HepG2 (cell line): Measurements from ENCODE around the gene OARD1. TPM values are rescaled to one million over a fixed set of nuclear protein-coding genes. Genes with fewer than 3 reads are reported as not detected.
A peak's percentile ranks its signal among the peaks of the same experiment; 100 is the strongest.

ENCODE experiments used
- ETV5 ChIP-seq: IDR thresholded peaks from 2 replicates; pipeline ENCODE4 v1.6.1; 2018; ENCODE audit warnings: missing biosample characterization, missing genetic modification reagents, inconsistent platforms, borderline replicate concordance
- FOXA1 ChIP-seq, 2 experiments: fragments of 450-650 bp in 1 of 2; sonication (generic) in 1 of 2; formaldehyde crosslinking in 1 of 2; IDR thresholded peaks; 2 replicates each; pipeline versions ENCODE4 v1.4.0 to v1.6.1; 2016 to 2020; ENCODE audit warnings: missing genetic modification reagents in 1 of 2
- NCOA5 ChIP-seq: sonication (generic); formaldehyde crosslinking; IDR thresholded peaks from 2 replicates; pipeline ENCODE4 v1.4.0; 2020; ENCODE audit warnings: missing genetic modification reagents
- PCBP1 ChIP-seq: fragments of 200-400 bp; formaldehyde crosslinking; IDR thresholded peaks from 2 replicates; pipeline ENCODE4 v1.6.1; 2017; ENCODE audit warnings: mild to moderate bottlenecking, low read depth, low read length, borderline replicate concordance
- REXO4 ChIP-seq: sonication (generic); formaldehyde crosslinking; IDR thresholded peaks from 2 replicates; pipeline ENCODE4 v1.8.0; 2022; ENCODE audit warnings: missing genetic modification reagents, mild to moderate bottlenecking, borderline replicate concordance
- SP1 ChIP-seq, 2 experiments: fragments of 450-650 bp in 1 of 2; sonication (generic) in 1 of 2; formaldehyde crosslinking in 1 of 2; IDR thresholded peaks; 2 replicates each; pipeline versions ENCODE4 v1.4.0 to v1.6.1; 2016 to 2020; ENCODE audit warnings: missing genetic modification reagents in 1 of 2
- TEAD3 ChIP-seq: optimal IDR thresholded peaks from 2 replicates; pipeline ENCODE3; 2016; ENCODE audit warnings: borderline replicate concordance
- ZBTB7B ChIP-seq: sonication (generic); formaldehyde crosslinking; IDR thresholded peaks from 2 replicates; pipeline ENCODE4 v1.4.0; 2020; ENCODE audit warnings: missing genetic modification reagents
- ZNF615 ChIP-seq: sonication (generic); formaldehyde crosslinking; IDR thresholded peaks from 2 replicates; pipeline ENCODE4 v1.5.0; 2020; ENCODE audit warnings: mild to moderate bottlenecking, missing genetic modification reagents, borderline replicate concordance
- ZNF660 ChIP-seq: sonication (generic); formaldehyde crosslinking; IDR thresholded peaks from 2 replicates; pipeline ENCODE4 v1.5.1; 2020; ENCODE audit warnings: mild to moderate bottlenecking, low read depth, missing genetic modification reagents, borderline replicate concordance
- polyA plus RNA-seq, 8 experiments: library from polyadenylated mRNA; depleted of rRNA in 3 of 8; stranded (reverse) in 7 of 8; unstranded in 1 of 8; fragments of >200 nt; fragmentation: Illumina TruSeq in 4 of 8; extraction: Trizol in 4 of 8; gene quantifications; 2 replicates each; pipeline versions ENCODE4 v1.2.1 to v1.2.3, GENCODE V29; 2011 to 2016; ENCODE audit warnings: low read depth in 4 of 8, missing spikeins in 1 of 8, mixed read lengths in 1 of 8; ENCODE audit not compliant: insufficient read depth in 1 of 8
- total RNA-seq, 5 experiments: library from RNA; depleted of rRNA; stranded (reverse); fragments of >200 nt; fragmentation: Illumina TruSeq; extraction: Trizol; gene quantifications; 2 replicates each; pipeline ENCODE4 v1.2.3, GENCODE V29; 2016; ENCODE audit warnings: low read depth in 1 of 5
- TF ChIP-seq, protein P1 (sequence below): sonication (generic); formaldehyde crosslinking; IDR thresholded peaks from 2 replicates; pipeline ENCODE4 v1.5.0; 2020; ENCODE audit warnings: missing genetic modification reagents
- TF ChIP-seq, protein P2 (sequence below): sonication (generic); formaldehyde crosslinking; IDR thresholded peaks from 2 replicates; pipeline ENCODE4 v1.4.0; 2020; ENCODE audit warnings: mild to moderate bottlenecking, missing genetic modification reagents
- TF ChIP-seq, protein P3 (sequence below): IDR thresholded peaks from 2 replicates; pipeline ENCODE4 v1.4.0; 2020; ENCODE audit warnings: mild to moderate bottlenecking, missing genetic modification reagents
- TF ChIP-seq, protein P4 (sequence below): sonication (generic); formaldehyde crosslinking; IDR thresholded peaks from 2 replicates; pipeline ENCODE4 v1.8.0; 2023; ENCODE audit warnings: mild to moderate bottlenecking, missing genetic modification reagents
- TF ChIP-seq, protein P5 (sequence below): sonication (generic); formaldehyde crosslinking; IDR thresholded peaks from 2 replicates; pipeline ENCODE4 v1.5.1; 2020; ENCODE audit warnings: missing genetic modification reagents, mild to moderate bottlenecking, borderline replicate concordance

OARD1 gene
- total and polyA plus RNA-seq, 2 of the 13 experiments (the other 11 are each of a cell fraction or from before 2014, with no cell fraction given): 18.4 to 49.0 TPM

DNA sequence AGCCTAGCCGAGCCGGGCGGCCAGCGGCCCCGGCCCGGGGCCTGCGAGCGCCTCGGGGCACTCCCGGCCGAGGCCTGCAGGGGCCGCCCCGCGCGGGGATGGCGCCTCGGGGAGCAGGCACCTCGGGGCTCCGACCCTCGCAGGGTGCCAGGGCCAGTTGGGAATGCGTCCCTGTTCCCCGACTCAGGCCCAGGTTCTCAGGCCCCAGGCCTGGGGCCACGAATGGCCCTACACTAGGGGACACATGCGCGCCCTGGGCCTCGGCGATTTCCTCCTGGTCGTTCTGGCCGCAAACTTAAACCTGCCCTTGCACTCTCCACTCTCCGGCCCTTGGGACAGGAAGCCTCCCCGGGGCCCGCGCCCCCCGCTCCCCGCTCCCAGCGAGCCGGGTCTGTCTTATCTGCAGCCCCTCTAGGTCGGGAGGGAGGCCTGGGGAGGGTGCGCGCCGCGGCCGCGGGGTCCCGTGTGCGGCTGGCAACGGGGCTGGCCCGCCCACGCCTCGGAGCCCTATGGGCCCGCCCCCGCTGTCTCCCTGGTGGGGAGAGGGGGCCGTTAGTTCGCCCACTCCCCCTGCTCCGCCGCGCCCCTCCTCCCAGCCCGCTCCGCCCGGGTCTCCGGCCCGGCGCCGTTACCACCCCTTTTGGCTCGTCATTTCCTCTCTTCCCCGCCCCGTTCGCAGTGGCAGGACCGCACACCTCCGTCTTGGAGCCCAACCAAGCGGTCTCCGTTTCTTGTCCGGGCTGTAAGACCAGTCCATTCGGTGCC, 1.2 kb upstream of the OARD1 start (continued):
- TF ChIP-seq SP1 (IDR thresholded peaks at IDR 0.05) (no peak), SP1 (CRISPR knock-in tag; IDR thresholded peaks at IDR 0.05) (peak; percentile 75; the same call in 1 of the 2 replicates), FOXA1 (IDR thresholded peaks at IDR 0.05) (no peak), FOXA1 (CRISPR knock-in tag; IDR thresholded peaks at IDR 0.05) (peak; percentile 20; the same call in 1 of the 2 replicates), NCOA5 (CRISPR knock-in tag) (0 out of 2 replicates have a peak, but pooled peaks have one; percentile 35), TEAD3 (peak; percentile 18), ETV5 (CRISPR knock-in tag) (peak; percentile 63; the same call in 1 of the 2 replicates), PCBP1 (no peak), ZBTB7B (CRISPR knock-in tag) (peak; percentile 60), ZNF660 (CRISPR knock-in tag) (no peak), REXO4 (CRISPR knock-in tag) (no peak; the same call in 1 of the 2 replicates), ZNF615 (CRISPR knock-in tag) (no peak)
- TF ChIP-seq, protein P1, sequence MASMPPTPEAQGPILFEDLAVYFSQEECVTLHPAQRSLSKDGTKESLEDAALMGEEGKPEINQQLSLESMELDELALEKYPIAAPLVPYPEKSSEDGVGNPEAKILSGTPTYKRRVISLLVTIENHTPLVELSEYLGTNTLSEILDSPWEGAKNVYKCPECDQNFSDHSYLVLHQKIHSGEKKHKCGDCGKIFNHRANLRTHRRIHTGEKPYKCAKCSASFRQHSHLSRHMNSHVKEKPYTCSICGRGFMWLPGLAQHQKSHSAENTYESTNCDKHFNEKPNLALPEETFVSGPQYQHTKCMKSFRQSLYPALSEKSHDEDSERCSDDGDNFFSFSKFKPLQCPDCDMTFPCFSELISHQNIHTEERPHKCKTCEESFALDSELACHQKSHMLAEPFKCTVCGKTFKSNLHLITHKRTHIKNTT (CRISPR knock-in tag): peak; percentile 65; the same call in 1 of the 2 replicates
- TF ChIP-seq, protein P2, sequence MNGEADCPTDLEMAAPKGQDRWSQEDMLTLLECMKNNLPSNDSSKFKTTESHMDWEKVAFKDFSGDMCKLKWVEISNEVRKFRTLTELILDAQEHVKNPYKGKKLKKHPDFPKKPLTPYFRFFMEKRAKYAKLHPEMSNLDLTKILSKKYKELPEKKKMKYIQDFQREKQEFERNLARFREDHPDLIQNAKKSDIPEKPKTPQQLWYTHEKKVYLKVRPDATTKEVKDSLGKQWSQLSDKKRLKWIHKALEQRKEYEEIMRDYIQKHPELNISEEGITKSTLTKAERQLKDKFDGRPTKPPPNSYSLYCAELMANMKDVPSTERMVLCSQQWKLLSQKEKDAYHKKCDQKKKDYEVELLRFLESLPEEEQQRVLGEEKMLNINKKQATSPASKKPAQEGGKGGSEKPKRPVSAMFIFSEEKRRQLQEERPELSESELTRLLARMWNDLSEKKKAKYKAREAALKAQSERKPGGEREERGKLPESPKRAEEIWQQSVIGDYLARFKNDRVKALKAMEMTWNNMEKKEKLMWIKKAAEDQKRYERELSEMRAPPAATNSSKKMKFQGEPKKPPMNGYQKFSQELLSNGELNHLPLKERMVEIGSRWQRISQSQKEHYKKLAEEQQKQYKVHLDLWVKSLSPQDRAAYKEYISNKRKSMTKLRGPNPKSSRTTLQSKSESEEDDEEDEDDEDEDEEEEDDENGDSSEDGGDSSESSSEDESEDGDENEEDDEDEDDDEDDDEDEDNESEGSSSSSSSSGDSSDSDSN (CRISPR knock-in tag): peak; percentile 90
- TF ChIP-seq, protein P3, sequence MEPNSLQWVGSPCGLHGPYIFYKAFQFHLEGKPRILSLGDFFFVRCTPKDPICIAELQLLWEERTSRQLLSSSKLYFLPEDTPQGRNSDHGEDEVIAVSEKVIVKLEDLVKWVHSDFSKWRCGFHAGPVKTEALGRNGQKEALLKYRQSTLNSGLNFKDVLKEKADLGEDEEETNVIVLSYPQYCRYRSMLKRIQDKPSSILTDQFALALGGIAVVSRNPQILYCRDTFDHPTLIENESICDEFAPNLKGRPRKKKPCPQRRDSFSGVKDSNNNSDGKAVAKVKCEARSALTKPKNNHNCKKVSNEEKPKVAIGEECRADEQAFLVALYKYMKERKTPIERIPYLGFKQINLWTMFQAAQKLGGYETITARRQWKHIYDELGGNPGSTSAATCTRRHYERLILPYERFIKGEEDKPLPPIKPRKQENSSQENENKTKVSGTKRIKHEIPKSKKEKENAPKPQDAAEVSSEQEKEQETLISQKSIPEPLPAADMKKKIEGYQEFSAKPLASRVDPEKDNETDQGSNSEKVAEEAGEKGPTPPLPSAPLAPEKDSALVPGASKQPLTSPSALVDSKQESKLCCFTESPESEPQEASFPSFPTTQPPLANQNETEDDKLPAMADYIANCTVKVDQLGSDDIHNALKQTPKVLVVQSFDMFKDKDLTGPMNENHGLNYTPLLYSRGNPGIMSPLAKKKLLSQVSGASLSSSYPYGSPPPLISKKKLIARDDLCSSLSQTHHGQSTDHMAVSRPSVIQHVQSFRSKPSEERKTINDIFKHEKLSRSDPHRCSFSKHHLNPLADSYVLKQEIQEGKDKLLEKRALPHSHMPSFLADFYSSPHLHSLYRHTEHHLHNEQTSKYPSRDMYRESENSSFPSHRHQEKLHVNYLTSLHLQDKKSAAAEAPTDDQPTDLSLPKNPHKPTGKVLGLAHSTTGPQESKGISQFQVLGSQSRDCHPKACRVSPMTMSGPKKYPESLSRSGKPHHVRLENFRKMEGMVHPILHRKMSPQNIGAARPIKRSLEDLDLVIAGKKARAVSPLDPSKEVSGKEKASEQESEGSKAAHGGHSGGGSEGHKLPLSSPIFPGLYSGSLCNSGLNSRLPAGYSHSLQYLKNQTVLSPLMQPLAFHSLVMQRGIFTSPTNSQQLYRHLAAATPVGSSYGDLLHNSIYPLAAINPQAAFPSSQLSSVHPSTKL (CRISPR knock-in tag): no peak; the same call in 1 of the 2 replicates
- TF ChIP-seq, protein P4, sequence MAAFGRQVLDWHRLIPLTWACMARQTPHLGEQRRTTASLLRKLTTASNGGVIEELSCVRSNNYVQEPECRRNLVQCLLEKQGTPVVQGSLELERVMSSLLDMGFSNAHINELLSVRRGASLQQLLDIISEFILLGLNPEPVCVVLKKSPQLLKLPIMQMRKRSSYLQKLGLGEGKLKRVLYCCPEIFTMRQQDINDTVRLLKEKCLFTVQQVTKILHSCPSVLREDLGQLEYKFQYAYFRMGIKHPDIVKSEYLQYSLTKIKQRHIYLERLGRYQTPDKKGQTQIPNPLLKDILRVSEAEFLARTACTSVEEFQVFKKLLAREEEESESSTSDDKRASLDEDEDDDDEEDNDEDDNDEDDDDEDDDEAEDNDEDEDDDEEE (CRISPR knock-in tag): peak; percentile 71; the same call in 1 of the 2 replicates
- TF ChIP-seq, protein P5, sequence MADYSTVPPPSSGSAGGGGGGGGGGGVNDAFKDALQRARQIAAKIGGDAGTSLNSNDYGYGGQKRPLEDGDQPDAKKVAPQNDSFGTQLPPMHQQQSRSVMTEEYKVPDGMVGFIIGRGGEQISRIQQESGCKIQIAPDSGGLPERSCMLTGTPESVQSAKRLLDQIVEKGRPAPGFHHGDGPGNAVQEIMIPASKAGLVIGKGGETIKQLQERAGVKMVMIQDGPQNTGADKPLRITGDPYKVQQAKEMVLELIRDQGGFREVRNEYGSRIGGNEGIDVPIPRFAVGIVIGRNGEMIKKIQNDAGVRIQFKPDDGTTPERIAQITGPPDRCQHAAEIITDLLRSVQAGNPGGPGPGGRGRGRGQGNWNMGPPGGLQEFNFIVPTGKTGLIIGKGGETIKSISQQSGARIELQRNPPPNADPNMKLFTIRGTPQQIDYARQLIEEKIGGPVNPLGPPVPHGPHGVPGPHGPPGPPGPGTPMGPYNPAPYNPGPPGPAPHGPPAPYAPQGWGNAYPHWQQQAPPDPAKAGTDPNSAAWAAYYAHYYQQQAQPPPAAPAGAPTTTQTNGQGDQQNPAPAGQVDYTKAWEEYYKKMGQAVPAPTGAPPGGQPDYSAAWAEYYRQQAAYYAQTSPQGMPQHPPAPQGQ (CRISPR knock-in tag): no peak
